NB4 (cell line): ENCODE measurements around the gene PAMR1.

Experiments used
- DNase-seq: peaks from one replicate; pipeline ENCODE4 v3.0.0; 2010; ENCODE audit warnings: low read depth
- H3K4me3 ChIP-seq: one replicate; pipeline ENCODE4 v1.5.1; 2011; ENCODE audit warnings: mild to moderate bottlenecking, low read depth, low read length, moderate library complexity
- CTCF ChIP-seq: IDR thresholded peaks from one replicate; pipeline ENCODE4 v1.5.1; 2012; ENCODE audit warnings: low read depth, low read length
- MAX ChIP-seq: IDR thresholded peaks from 2 replicates; pipeline ENCODE4 v1.6.1; 2011; ENCODE audit warnings: low read depth, low read length
- MYC ChIP-seq: IDR thresholded peaks from 2 replicates; pipeline ENCODE4 v1.6.1; 2011; ENCODE audit warnings: low read depth, low read length
- POLR2A ChIP-seq: IDR thresholded peaks from 2 replicates; pipeline ENCODE4 v1.6.1; 2011; ENCODE audit warnings: mild to moderate bottlenecking; ENCODE audit not compliant: insufficient read length; ENCODE audit errors: extremely low read depth

The PAMR1 gene

DNA sequence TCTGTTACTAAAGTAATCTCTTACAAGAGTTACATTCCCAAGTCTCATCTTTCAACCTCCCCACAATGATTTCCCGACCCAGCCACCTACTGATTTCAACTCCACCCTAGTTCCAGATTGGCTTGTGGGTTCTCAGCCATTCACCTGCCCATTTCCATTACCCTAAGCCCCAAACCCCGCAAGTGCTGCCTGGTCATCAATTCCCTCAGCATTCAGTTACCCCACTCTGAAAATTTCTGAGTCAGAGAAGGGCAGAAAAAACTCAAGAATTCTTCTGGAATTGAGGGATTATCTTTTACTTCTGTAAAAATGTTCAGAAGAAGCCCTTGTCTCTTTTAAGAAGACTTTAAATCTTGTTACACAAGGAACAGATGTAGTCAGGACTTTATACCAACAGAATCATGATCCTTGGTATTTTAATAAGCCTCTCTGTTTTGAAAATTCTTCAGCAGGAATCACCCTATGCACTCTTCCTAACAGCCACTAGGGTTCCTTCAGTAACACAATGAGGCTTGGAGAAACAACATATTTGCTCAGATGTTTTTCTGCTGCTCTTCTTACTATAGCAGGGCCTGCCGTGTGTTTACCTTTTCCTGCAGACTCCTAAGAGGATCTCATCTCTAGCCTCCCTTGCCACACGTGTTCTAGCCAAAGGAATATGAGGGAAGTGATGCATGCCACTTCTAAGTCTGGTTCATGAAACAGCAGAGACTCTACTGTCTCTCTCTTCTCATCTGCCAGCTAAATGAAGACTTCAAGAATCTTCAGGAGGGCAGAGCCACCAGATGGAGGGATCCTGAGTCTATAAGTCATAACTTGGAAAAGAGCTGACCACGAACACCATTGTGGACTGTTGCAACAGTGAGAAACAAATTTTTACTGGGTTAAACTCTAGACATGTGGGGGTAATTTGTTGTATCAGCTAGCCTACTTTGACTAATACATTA, 29.3 kb upstream of the PAMR1 start:
- TF ChIP-seq CTCF (no peak), MYC (no peak), POLR2A (no peak), MAX (no peak)
- no peak overlapping the region for H3K4me3 ChIP-seq
- DNase-seq: no peak

DNA sequence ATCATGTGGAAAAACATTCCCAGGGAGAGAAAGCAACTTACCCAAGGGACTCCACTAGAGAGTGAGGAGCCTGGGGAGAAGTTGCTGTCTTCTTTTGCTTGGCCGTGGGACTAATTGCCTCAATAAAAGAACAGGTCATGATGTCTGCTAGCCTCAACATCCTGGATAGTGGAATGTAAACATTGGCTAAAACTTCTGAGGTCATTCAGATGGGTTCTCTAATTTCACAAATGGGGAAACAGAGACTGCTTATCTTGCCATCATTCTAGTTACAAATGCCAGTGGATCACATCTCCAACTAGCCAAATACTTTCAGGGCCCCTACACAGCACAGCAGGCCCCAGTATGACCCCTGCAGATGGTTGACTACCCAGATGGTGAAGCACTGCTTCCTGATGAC, 28.4 kb upstream of the PAMR1 start:
- H3K4me3 ChIP-seq: no peak overlapping the region
- no peak for DNase-seq
- TF ChIP-seq CTCF (no peak), POLR2A (no peak), MYC (no peak), MAX (no peak)

- TF ChIP-seq CTCF: no peak
- no peak for TF ChIP-seq MYC
- no peak for TF ChIP-seq MAX
- no peak for TF ChIP-seq POLR2A
- no peak overlapping the region for H3K4me3 ChIP-seq
- no peak for DNase-seq
Observed at GRCh38 chr11:35553021-35553420, 27.6 kb upstream of the PAMR1 start.

DNA sequence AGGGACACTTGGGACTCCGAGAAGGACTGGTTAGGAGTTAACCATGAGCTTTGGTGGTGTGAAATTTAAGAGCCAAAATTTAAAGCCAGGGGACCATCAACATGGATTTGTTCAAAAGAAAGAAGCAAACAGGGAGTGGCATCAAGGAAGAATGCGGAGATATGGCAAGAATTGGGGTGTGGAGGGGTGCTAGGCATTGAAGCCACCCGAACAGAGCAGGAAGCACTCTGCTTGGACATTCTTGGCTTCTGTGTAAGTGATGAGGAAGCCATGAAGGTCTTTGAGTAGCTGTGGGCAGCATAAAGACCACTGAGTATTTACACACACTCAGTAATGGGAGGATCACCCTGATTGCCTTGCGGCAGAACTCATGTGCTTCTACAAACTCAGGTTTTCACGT, 27.2 kb upstream of the PAMR1 start:
- TF ChIP-seq CTCF: no peak
- no peak for TF ChIP-seq MAX
- no peak for TF ChIP-seq POLR2A
- TF ChIP-seq MYC: no peak
- H3K4me3 ChIP-seq: no peak overlapping the region
- DNase-seq: no peak

DNA sequence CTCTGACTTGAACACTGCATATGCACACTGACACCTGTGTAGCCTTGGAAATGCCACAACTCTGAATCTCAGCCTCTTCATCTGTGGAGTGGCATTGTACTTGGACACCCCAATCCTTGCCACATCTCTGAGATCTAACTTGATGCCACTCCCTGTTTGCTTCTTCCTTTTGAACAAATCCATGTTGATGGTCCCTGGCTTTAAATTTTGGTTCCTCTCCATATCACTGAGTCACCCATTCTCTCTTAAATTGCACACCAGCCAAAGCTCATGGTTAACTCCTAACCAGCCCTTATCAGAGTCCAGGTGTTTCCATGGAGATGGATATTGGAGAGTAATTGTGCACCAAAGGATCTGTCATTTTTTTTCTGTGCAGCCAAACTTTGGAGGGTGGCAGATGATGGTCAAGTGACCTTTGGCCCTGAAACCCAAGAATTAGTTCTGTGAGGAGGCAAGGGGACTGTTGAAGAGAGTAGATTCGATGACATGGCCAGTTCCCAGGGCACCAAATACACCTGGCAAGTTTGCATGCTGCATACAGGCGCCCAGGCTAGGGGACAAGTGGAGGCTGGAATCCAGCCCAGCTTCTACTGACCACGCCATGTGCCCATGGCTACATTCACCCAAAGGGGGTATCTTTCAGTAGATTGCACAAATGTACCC, 25.1 kb upstream of the PAMR1 start:
- no peak for TF ChIP-seq MAX
- TF ChIP-seq POLR2A: no peak
- no peak for TF ChIP-seq MYC
- no peak for TF ChIP-seq CTCF
- DNase-seq: no peak

GRCh38 chr11:35549787-35550186, 24.4 kb upstream of the PAMR1 start:
- TF ChIP-seq MYC: no peak
- no peak overlapping the region for H3K4me3 ChIP-seq
- no peak for DNase-seq

More for the DNA sequence above, 25.1 kb upstream of the PAMR1 start:
- no peak overlapping the region for H3K4me3 ChIP-seq
